NB4 (cell line): ENCODE results near the gene CTNNA2.

ENCODE experiments used
- CTCF ChIP-seq: IDR thresholded peaks from one replicate; pipeline ENCODE4 v1.5.1; 2012; ENCODE audit warnings: low read depth, low read length
- POLR2A ChIP-seq: IDR thresholded peaks from 2 replicates; pipeline ENCODE4 v1.6.1; 2011; ENCODE audit warnings: mild to moderate bottlenecking; ENCODE audit not compliant: insufficient read length; ENCODE audit errors: extremely low read depth

- no peak for TF ChIP-seq POLR2A
- no peak for TF ChIP-seq CTCF
These were observed 507.0 kb downstream of the CTNNA2 start for GRCh38 chr2:80019571-80020460.
